ENCODE data around the gene COQ4. TPM values are rescaled to one million over a fixed set of nuclear protein-coding genes. Genes with fewer than 3 reads are reported as not detected.
"Not testable (repeated sequence)": the region's sequence is repeated elsewhere in the genome, so short reads cannot be mapped to it uniquely, and the experiment has no call there.

COQ4 gene
- total RNA-seq, 4 donors from 2014 or later, result 90.8 to 117 (median 109) TPM

GRCh38 chr9:128276574-128277270 lies 45.9 kb upstream of the COQ4 start:
- Histone ChIP-seq H3K27ac (peak overlapping the region; percentile 84 to 93 (median 90)), H3K4me3 (peak overlapping the region; percentile 61 to 95 (median 90)), H3K9me3 (no peaks in the 10 kb centered on the region), H3K4me1 (peaks cover 10 to 27% (median 25%) of the 10 kb centered on the region in 4 donors), H3K27me3 (no peaks in the 10 kb centered on the region), H3K36me3 (peaks cover 0 to 9% (median 7%) of the 10 kb centered on the region in 4 donors)
- intact Hi-C loops (cut with DNase I; ENCODE audit: low total_unique reads), result no loop called here
- TF ChIP-seq POLR2A (IDR thresholded peaks at IDR 0.05) (no peak), EP300 (IDR thresholded peaks at IDR 0.05; ENCODE audit: low read depth) (no peak), CTCF (IDR thresholded peaks at IDR 0.05) (no peak), POLR2AphosphoS5 (IDR thresholded peaks at IDR 0.05) (no peak)
- 3 to 16% methylated on average over 15 to 23 of the region's 23 CpGs for WGBS, 2 donors (ENCODE audit: low coverage in 1 of 2)
- DNase-seq, result no peak
- in situ Hi-C loops (cut with MboI; ENCODE audit: low pct_ligation_motif_present in 1 of 4, low pct_unique_long_range_greater_than_20kb in 1 of 4, low sequenced_read_pairs in 3 of 4), result no loop called here

- H3K36me3 ChIP-seq; DNase-seq; intact Hi-C loops (cut with DNase I; ENCODE audit: low total_unique reads); H3K4me3 ChIP-seq; H3K27me3 ChIP-seq; H3K27ac ChIP-seq; in situ Hi-C loops (cut with MboI; ENCODE audit: low pct_ligation_motif_present in 1 of 4, low pct_unique_long_range_greater_than_20kb in 1 of 4, low sequenced_read_pairs in 3 of 4); H3K9me3 ChIP-seq: not testable (repeated sequence)
- WGBS, 2 donors (ENCODE audit: low coverage in 1 of 2), result 83 to 85% methylated on average over 8 to 22 of the region's 22 CpGs
- H3K4me1 ChIP-seq, result peaks cover 10 to 21% (median 20%) of the 10 kb centered on the region in 4 donors
These were observed 43.3 kb upstream of the COQ4 start for GRCh38 chr9:128279088-128280073.

GRCh38 chr9:128280084-128280622 lies 42.5 kb upstream of the COQ4 start:
- Histone ChIP-seq H3K4me3 (no peak overlapping the region), H3K27ac (no peak overlapping the region), H3K9me3 (no peaks in the 10 kb centered on the region), H3K4me1 (peaks cover 10 to 13% (median 12%) of the 10 kb centered on the region in 4 donors), H3K36me3 (no peaks in the 10 kb centered on the region), H3K27me3 (no peaks in the 10 kb centered on the region)
- in situ Hi-C loops (cut with MboI; ENCODE audit: low pct_ligation_motif_present in 1 of 4, low pct_unique_long_range_greater_than_20kb in 1 of 4, low sequenced_read_pairs in 3 of 4), result no loop called here
- intact Hi-C loops (cut with DNase I; ENCODE audit: low total_unique reads), result no loop called here
- 95 to 100% methylated on average over 3 to 5 of the region's 5 CpGs for WGBS, 2 donors (ENCODE audit: low coverage in 1 of 2)
- TF ChIP-seq POLR2A (IDR thresholded peaks at IDR 0.05) (no peak), EP300 (IDR thresholded peaks at IDR 0.05; ENCODE audit: low read depth) (no peak), CTCF (IDR thresholded peaks at IDR 0.05) (no peak), POLR2AphosphoS5 (IDR thresholded peaks at IDR 0.05) (no peak)
- no peak for DNase-seq

GRCh38 chr9:128282500-128282899 lies 40.1 kb upstream of the COQ4 start:
- in situ Hi-C loops (cut with MboI; ENCODE audit: low pct_ligation_motif_present in 1 of 4, low pct_unique_long_range_greater_than_20kb in 1 of 4, low sequenced_read_pairs in 3 of 4), result no loop called here
- H3K9me3 ChIP-seq, result no peaks in the 10 kb centered on the region
- intact Hi-C loops (cut with DNase I; ENCODE audit: low total_unique reads), result no loop called here
- H3K4me3 ChIP-seq, result no peak overlapping the region
- 96% methylated on average over 3 to 6 of the region's 6 CpGs for WGBS, 2 donors (ENCODE audit: low coverage in 1 of 2)
- H3K36me3 ChIP-seq, result peaks cover 0 to 8% (median 0%) of the 10 kb centered on the region in 4 donors
- TF ChIP-seq POLR2A (IDR thresholded peaks at IDR 0.05) (no peak), CTCF (IDR thresholded peaks at IDR 0.05) (no peak), POLR2AphosphoS5 (IDR thresholded peaks at IDR 0.05) (no peak), EP300 (IDR thresholded peaks at IDR 0.05; ENCODE audit: low read depth) (no peak)
- no peak for DNase-seq
- H3K27me3 ChIP-seq, result no peaks in the 10 kb centered on the region
- H3K4me1 ChIP-seq, result peaks cover under 1 to 2% (median under 1%) of the 10 kb centered on the region in 4 donors
- no peak overlapping the region for H3K27ac ChIP-seq
